GM12801 (cell line): ENCODE results near the gene ZNF618.

Source experiments
- CTCF ChIP-seq: IDR thresholded peaks from one replicate; pipeline ENCODE4 v1.5.1; 2011; ENCODE audit warnings: control low read depth; ENCODE audit not compliant: insufficient read length; ENCODE audit errors: extremely low read depth

ZNF618 gene

GRCh38 chr9:114059047-114059803 lies 183.1 kb downstream of the ZNF618 start:
- TF ChIP-seq CTCF, result no peak

DNA sequence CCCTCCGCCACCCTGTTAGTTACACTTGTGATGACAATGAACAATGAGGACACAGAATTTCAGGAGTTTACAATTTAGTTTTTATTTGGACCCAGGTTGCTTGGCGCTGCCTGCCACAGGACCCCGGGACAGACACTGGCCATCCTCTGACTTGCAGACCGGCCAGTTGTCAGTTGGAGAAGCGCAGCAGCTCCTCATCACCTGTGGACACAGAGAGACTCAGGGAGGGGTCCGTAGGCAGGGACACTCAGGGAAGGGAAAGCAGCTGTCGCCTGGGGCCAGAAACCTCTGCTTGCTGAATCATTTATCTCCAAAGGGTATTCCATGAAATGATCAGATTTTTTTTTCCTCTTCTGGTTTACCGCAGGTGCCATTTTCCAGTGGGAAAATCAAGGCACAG lies 184.0 kb downstream of the ZNF618 start:
- TF ChIP-seq CTCF, result no peak

GRCh38 chr9:114060711-114061110 lies 184.6 kb downstream of the ZNF618 start:
- no peak for TF ChIP-seq CTCF

GRCh38 chr9:114061292-114061691 lies 185.2 kb downstream of the ZNF618 start:
- no peak for TF ChIP-seq CTCF

GRCh38 chr9:114061830-114062474 lies 185.8 kb downstream of the ZNF618 start:
- TF ChIP-seq CTCF, result no peak

GRCh38 chr9:114065304-114065703 lies 189.2 kb downstream of the ZNF618 start:
- no peak for TF ChIP-seq CTCF

GRCh38 chr9:114069476-114070187 lies 193.5 kb downstream of the ZNF618 start:
- no peak for TF ChIP-seq CTCF
